Natural killer cell treated with Interleukin-12 subunit alpha and Interleukin-12 subunit beta and Interleukin-15 and Interleukin-18, amount 100 ng/mL, for 72 hours (primary cell): ENCODE results near the gene LAMA1. TPM values are rescaled to one million over a fixed set of nuclear protein-coding genes. Genes with fewer than 3 reads are reported as not detected.

Experiments
- ATAC-seq, 2 donors: fragments of 150-1000 bp; cut with Tn5 transposase in 1 of 2; sonication (Bioruptor Pico), chemical (Tn5 transposase) in 1 of 2; 2 replicates each; pipeline ENCODE4 v1.10.0; 2021
- DNase-seq: peaks from one replicate; pipeline ENCODE4 v3.0.0; 2022; ENCODE audit warnings: low spot score
- H3K27ac Mint-ChIP-seq, 2 donors: 1 replicate in 1 of 2; 2 replicates in 1 of 2; pipeline ENCODE4 v1.8.0; 2022; ENCODE audit warnings: mixed read lengths in 2 of 2, mild to moderate bottlenecking in 1 of 2, moderate library complexity in 1 of 2
- H3K27me3 Mint-ChIP-seq, 2 donors: 1 replicate in 1 of 2; 2 replicates in 1 of 2; pipeline ENCODE4 v1.8.0; 2022; ENCODE audit warnings: mixed read lengths in 2 of 2
- H3K36me3 Mint-ChIP-seq: one replicate; pipeline ENCODE4 v1.8.0; 2022; ENCODE audit warnings: mixed read lengths
- H3K4me1 Mint-ChIP-seq, 2 donors: 1 replicate in 1 of 2; 2 replicates in 1 of 2; pipeline ENCODE4 v1.8.0; 2022; ENCODE audit warnings: low read depth in 2 of 2, mixed read lengths in 2 of 2, mild to moderate bottlenecking in 1 of 2
- H3K4me3 Mint-ChIP-seq: one replicate; pipeline ENCODE4 v1.8.0; 2022; ENCODE audit warnings: mixed read lengths
- H3K9me3 Mint-ChIP-seq: 2 replicates; pipeline ENCODE4 v1.8.0; 2022; ENCODE audit warnings: mixed read lengths
- total RNA-seq, 2 donors: library from RNA; stranded (reverse); gene quantifications; one replicate each; pipeline ENCODE4 v1.2.3, GENCODE V29; 2022

Gene LAMA1
- total RNA-seq, 2 donors from 2014 or later: not detected

GRCh38 chr18:7139409-7139808 lies 21.8 kb upstream of the LAMA1 start:
- H3K27ac Mint-ChIP-seq: no peak overlapping the region
- no peaks in the 10 kb centered on the region for H3K9me3 Mint-ChIP-seq
- no peak overlapping the region for H3K4me3 Mint-ChIP-seq
- no peak for ATAC-seq
- H3K4me1 Mint-ChIP-seq: no peaks in the 10 kb centered on the region
- DNase-seq: no peak
- peaks cover 4% of the 10 kb centered on the region for H3K36me3 Mint-ChIP-seq
- H3K27me3 Mint-ChIP-seq: no peaks in the 10 kb centered on the region

GRCh38 chr18:7133181-7133580 lies 15.6 kb upstream of the LAMA1 start:
- H3K27me3 Mint-ChIP-seq: peaks cover 0 to 2% of the 10 kb centered on the region in 2 donors
- H3K4me1 Mint-ChIP-seq: no peaks in the 10 kb centered on the region
- DNase-seq: no peak
- no peak overlapping the region for H3K27ac Mint-ChIP-seq
- H3K4me3 Mint-ChIP-seq: no peak overlapping the region
- no peaks in the 10 kb centered on the region for H3K36me3 Mint-ChIP-seq
- H3K9me3 Mint-ChIP-seq: peaks cover 13% of the 10 kb centered on the region
- no peak for ATAC-seq

DNA sequence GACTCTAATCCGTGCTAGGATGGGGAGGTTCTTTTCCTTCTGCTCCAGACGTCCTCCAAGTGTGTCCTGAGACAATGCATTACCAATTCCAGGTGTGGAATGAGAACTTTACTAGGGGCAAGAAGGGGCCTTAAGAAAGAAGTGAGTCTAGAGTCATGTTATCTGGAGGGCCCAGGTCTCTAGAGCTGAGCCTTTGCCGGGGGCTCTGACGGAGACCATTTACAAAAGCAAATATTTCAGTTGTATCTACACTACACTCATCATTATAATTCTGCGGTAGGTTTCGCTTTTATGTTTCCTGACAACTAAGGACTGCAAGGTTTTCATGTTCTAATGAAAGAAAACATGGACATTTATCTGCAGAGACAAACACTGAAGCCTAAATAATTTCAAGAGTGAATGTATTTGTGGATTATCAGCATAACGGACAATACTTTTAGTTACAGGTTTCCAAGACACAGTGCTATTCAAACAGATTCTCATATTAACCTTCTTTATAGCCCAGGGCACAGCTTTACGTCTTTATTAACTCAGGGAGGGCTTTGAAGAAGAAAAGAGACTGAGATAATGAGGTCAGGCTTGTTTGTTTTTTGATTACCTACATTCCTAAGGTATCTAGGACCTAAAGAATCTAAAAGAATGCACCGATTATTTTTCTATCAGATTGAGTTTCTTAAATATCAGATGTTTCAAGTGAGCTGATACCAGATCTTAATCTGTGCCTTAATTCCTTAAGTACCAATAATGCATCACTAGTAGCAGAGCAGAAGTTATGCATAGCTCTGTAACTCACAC lies 15.0 kb upstream of the LAMA1 start:
- Mint-ChIP-seq H3K4me1 (no peaks in the 10 kb centered on the region), H3K36me3 (no peaks in the 10 kb centered on the region), H3K27me3 (peaks cover 0 to 2% of the 10 kb centered on the region in 2 donors), H3K27ac (no peak overlapping the region), H3K9me3 (peaks cover 14% of the 10 kb centered on the region), H3K4me3 (no peak overlapping the region)
- DNase-seq (no peak), ATAC-seq (no peak)

GRCh38 chr18:7122376-7122775 lies 4.8 kb upstream of the LAMA1 start:
- no peak for DNase-seq
- peaks cover 6 to 8% of the 10 kb centered on the region in 2 donors for H3K27me3 Mint-ChIP-seq
- H3K36me3 Mint-ChIP-seq: no peaks in the 10 kb centered on the region
- no peak for ATAC-seq
- no peaks in the 10 kb centered on the region for H3K4me1 Mint-ChIP-seq
- no peak overlapping the region for H3K4me3 Mint-ChIP-seq
- H3K9me3 Mint-ChIP-seq: peaks cover 4% of the 10 kb centered on the region
- no peak overlapping the region for H3K27ac Mint-ChIP-seq

DNA sequence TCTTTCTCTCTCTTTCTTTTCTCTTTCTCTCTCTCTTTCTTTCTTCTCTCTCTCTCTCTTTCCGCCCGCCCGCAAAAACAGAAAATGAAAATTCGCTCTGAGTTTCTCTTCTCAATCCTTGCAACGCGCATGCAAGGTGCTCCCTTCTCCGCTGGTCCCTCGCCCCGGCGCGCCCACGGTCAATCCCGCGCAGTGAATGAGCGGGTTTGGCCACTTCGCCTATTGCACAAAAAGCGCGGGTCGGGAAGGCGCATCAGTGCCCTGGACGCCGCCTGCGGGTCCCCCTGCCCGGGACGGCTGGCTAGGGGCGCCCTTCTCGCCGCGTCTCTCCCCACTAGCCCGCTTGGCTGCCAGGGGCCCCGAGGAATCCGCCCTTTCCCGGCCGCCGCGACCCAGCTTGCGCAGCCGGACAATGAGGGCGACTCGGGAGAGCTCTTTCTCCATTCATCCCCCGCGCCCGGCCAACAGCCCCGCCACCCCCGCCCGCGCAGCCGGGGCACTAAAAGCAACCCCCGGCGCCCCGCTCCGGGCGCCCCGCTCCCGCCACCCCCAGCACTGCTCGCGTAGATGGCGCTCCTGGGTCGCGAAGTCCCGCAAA lies 706 bp downstream of the LAMA1 start:
- Mint-ChIP-seq H3K27ac (no peak overlapping the region), H3K4me3 (peak overlapping the region; percentile 32)
- ATAC-seq: no peak

DNA sequence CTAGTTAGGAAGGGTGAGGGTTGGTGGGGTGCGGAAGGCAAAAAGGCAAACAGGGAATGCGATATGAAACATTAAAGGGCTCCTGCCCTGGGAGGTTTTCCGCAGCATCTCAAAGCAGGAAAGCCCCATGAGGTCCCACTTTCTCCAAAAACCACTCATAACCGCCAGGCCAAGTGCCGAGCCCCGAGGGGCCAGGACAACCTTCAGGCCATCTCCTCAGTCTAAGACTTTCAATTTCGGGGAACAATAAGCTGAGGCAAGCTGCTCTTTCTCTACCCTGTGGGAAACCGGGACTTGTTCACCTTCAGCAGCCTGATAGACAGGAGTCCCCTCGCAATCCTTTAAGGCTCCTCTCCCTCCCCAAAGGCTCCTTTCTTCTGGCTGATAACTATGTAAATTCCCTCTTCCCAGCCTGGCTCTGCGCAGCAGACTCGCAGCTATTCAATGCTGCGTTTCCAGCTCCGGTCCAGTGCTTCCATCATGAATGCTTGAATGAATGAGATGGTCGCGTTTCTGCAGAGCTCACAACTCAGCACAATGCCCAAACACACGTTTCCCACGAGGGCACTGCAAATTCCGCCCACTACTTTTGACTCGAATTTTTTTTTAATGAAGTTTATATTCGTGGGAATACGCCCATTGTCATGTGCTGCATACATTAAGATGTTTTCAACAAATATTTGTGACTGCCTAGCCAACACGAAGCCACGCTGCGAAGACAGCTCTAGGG lies 1.4 kb downstream of the LAMA1 start:
- H3K27me3 Mint-ChIP-seq: peaks cover 26 to 37% of the 10 kb centered on the region in 2 donors
- peaks cover 6 to 7% of the 10 kb centered on the region in 2 donors for H3K4me1 Mint-ChIP-seq
- H3K27ac Mint-ChIP-seq: no peak overlapping the region
- peaks cover 12% of the 10 kb centered on the region for H3K36me3 Mint-ChIP-seq
- DNase-seq: no peak
- H3K4me3 Mint-ChIP-seq: no peak overlapping the region
- no peak for ATAC-seq
- H3K9me3 Mint-ChIP-seq: peaks cover 4% of the 10 kb centered on the region

More for the DNA sequence above, 706 bp downstream of the LAMA1 start:
- H3K9me3 Mint-ChIP-seq: peaks cover 4% of the 10 kb centered on the region
- H3K27me3 Mint-ChIP-seq: peaks cover 26 to 37% of the 10 kb centered on the region in 2 donors
- DNase-seq: no peak
- peaks cover 12% of the 10 kb centered on the region for H3K36me3 Mint-ChIP-seq
- H3K4me1 Mint-ChIP-seq: peaks cover 6 to 7% of the 10 kb centered on the region in 2 donors

DNA sequence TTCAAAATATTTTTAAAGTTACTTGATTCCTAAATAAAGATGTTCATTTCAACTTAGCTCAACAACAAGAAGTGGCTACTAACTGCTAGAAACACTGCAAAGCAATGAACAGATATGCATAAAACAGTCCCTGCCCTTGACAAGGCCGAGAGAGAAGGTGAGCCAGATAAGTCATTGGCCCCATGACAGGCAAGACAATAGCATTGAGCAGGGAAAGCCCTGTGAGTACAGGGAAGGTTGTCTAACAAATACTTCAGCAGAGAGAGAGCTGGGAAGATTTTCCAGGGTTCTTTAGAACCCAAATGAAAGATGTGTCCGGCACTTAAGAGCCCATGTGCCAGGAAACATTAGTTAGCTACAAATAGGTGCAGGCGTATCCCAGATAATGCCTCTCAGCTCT lies 4.7 kb downstream of the LAMA1 start:
- peaks cover 6 to 7% of the 10 kb centered on the region in 2 donors for H3K4me1 Mint-ChIP-seq
- no peak for ATAC-seq
- no peak overlapping the region for H3K4me3 Mint-ChIP-seq
- H3K27ac Mint-ChIP-seq: no peak overlapping the region
- peaks cover 12% of the 10 kb centered on the region for H3K36me3 Mint-ChIP-seq
- H3K9me3 Mint-ChIP-seq: peaks cover 10% of the 10 kb centered on the region
- H3K27me3 Mint-ChIP-seq: peaks cover 23 to 31% of the 10 kb centered on the region in 2 donors
- no peak for DNase-seq

GRCh38 chr18:7111134-7111533 lies 6.5 kb downstream of the LAMA1 start:
- no peak overlapping the region for H3K27ac Mint-ChIP-seq
- peaks cover 6% of the 10 kb centered on the region for H3K36me3 Mint-ChIP-seq
- H3K27me3 Mint-ChIP-seq: peaks cover 16 to 21% of the 10 kb centered on the region in 2 donors
- peaks cover 10% of the 10 kb centered on the region for H3K9me3 Mint-ChIP-seq
- no peak for ATAC-seq
- H3K4me1 Mint-ChIP-seq: peaks cover 0 to under 1% of the 10 kb centered on the region in 2 donors
- H3K4me3 Mint-ChIP-seq: no peak overlapping the region
- DNase-seq: no peak

GRCh38 chr18:7105943-7106342 lies 11.7 kb downstream of the LAMA1 start:
- H3K27ac Mint-ChIP-seq: no peak overlapping the region
- peaks cover 0 to 4% of the 10 kb centered on the region in 2 donors for H3K27me3 Mint-ChIP-seq
- H3K4me1 Mint-ChIP-seq: no peaks in the 10 kb centered on the region
- no peak for ATAC-seq
- peaks cover 10% of the 10 kb centered on the region for H3K9me3 Mint-ChIP-seq
- H3K4me3 Mint-ChIP-seq: no peak overlapping the region
- H3K36me3 Mint-ChIP-seq: no peaks in the 10 kb centered on the region
- no peak for DNase-seq

DNA sequence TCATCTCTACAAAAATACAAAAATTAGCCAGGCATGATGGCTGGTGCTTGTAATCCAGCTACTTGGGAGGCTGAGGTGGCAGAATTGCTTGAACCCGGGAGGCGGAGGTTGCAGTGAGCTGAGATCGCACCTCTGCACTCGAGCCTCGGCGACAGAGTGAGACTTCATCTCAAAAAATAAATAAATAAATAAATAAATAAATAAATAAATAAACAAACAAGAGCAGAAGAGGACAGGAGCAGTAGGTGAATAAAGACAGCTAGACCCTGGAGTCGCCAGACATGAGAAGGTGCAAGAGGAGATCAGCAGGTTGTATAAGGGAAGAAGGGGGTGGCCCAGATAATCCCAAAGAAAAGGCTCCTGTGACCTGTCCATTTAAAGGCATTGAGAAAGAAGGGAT lies 12.3 kb downstream of the LAMA1 start:
- Mint-ChIP-seq H3K4me1 (no peaks in the 10 kb centered on the region), H3K4me3 (no peak overlapping the region), H3K27ac (no peak overlapping the region), H3K36me3 (no peaks in the 10 kb centered on the region), H3K9me3 (peaks cover 10% of the 10 kb centered on the region), H3K27me3 (peaks cover 0 to 4% of the 10 kb centered on the region in 2 donors)
- DNase-seq (no peak), ATAC-seq (no peak)

DNA sequence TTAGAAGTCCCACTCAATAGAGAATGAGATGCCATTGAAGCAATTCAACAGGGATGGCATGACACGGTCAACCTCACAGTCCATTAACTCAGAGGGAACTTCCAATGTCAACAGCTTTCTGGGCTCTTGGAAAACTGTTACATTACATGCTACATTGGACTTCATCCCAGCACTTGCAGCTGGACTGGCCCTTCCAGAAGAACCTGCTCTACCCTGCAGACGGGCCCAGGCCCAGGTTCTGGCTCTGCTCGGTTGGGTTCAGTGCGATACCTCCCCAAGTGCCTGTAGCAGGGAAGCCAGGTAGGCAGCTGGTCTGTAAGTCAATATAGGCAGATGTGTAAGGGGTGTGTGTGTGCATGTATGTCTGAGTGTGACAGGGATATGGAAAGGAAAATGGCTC lies 12.9 kb downstream of the LAMA1 start:
- H3K27me3 Mint-ChIP-seq: peaks cover 0 to 4% of the 10 kb centered on the region in 2 donors
- no peaks in the 10 kb centered on the region for H3K36me3 Mint-ChIP-seq
- DNase-seq (no peak), ATAC-seq (no peak)
- peaks cover 10% of the 10 kb centered on the region for H3K9me3 Mint-ChIP-seq
- H3K27ac Mint-ChIP-seq: no peak overlapping the region
- H3K4me1 Mint-ChIP-seq: no peaks in the 10 kb centered on the region
- no peak overlapping the region for H3K4me3 Mint-ChIP-seq

DNA sequence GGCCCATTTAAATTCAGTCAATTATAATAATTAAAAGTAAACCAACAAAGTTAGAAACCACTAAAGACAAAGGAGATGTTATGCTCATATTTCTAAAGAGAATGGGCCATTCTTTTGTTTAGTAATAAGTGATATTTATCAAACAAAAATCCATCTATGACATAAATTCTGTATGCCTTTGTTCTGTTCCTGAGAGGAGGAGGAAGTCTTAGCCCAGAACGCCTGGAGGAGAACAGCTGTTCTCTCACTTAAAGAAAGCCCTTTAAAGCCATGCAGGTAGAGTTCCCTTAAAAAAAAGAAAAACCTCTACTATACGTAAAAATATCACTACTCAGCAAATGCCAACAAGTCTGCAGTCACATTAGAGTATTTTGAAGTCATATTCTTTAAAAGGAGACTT lies 15.5 kb downstream of the LAMA1 start:
- Mint-ChIP-seq H3K4me1 (no peaks in the 10 kb centered on the region), H3K27me3 (no peaks in the 10 kb centered on the region), H3K27ac (no peak overlapping the region), H3K4me3 (no peak overlapping the region), H3K36me3 (no peaks in the 10 kb centered on the region), H3K9me3 (peaks cover 4% of the 10 kb centered on the region)
- no peak for DNase-seq
- ATAC-seq: no peak

GRCh38 chr18:7096838-7097237 lies 20.8 kb downstream of the LAMA1 start:
- no peaks in the 10 kb centered on the region for H3K36me3 Mint-ChIP-seq
- H3K4me1 Mint-ChIP-seq: no peaks in the 10 kb centered on the region
- H3K9me3 Mint-ChIP-seq: no peaks in the 10 kb centered on the region
- H3K27me3 Mint-ChIP-seq: no peaks in the 10 kb centered on the region
- DNase-seq (no peak), ATAC-seq (no peak)
- H3K4me3 Mint-ChIP-seq: no peak overlapping the region
- H3K27ac Mint-ChIP-seq: no peak overlapping the region

DNA sequence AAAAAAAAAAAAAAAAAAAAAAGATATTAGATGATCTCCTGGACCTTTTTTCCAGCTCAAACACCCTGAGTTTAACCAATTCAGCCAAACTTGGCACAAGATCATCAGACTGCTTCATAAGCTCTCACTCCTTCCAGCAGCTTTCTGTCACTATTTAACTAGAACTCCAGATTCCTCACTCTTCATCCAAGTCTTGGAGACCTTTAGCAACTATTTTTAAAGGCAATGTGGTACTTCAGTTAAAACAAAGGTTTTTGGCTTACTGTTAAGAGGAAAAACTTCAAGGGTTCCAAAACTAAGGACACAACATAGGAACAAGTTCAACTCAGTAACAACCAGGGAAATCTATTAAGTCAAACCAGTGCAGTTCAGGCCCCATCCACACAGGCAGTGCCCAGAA lies 23.2 kb downstream of the LAMA1 start:
- H3K36me3 Mint-ChIP-seq: no peaks in the 10 kb centered on the region
- H3K27me3 Mint-ChIP-seq: no peaks in the 10 kb centered on the region
- DNase-seq (no peak), ATAC-seq (no peak)
- H3K4me1 Mint-ChIP-seq: no peaks in the 10 kb centered on the region
- no peak overlapping the region for H3K4me3 Mint-ChIP-seq
- no peak overlapping the region for H3K27ac Mint-ChIP-seq
- H3K9me3 Mint-ChIP-seq: no peaks in the 10 kb centered on the region
